ENCODE data around the gene PRKCA.
"Not testable (repeated sequence)": the region's sequence is repeated elsewhere in the genome, so short reads cannot be mapped to it uniquely, and the experiment has no call there.

PRKCA gene

DNA sequence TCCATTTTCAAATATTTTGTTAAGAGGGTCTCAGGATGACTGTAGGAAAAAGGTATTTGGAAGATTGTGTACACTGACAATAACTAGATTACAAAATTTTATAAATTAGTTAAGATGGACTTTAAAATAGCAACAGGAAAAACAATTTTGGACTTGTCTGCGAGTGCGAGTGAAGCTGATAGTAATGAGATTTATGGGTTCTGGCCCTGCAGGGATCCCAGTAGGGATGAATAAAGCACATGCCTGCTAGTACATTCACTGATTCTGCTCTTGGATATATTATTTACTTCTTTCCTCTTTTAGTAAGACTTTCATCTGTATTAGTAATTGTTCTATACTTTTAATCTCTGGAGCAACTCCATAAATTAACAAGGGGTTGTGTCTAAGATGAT, 28.2 kb downstream of the PRKCA start:
- no peak for DNase-seq

DNA sequence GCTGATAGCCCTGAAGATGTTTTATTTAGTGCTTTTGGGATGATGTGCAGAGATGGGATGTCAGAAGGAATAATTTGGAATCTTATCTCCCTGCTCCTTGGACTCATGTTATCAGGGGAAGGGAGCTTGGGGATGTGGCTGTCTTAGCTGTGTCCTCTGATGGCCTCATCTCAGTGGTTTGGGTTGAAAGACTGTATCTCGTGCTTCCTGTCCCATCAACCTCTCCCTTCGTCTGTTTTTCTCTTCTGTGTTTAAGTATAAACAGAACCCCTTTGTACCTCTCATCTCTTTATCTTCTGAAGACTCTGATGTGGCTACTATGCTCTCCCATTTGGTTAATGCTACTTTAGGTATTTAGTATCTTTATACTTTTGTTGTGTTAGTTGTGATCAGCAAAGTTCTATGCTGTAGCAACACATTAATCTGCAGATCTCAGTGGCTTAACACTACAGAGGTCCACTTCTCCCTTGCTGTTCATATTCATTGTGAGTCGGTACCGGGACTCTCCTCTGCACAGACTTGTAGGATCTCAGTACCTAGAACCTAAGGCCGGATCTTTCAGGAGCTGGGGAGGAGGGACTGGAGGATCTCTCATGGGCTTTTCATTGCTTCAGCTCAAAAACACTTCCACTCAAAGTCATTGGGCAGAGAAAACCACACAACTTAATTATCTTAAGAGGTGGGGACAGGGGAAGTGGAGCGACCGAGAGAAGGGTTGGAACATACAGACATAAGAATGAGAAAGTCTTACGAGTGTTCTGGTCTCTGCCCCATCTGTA, 28.8 kb downstream of the PRKCA start:
- DNase-seq = no peak

DNA sequence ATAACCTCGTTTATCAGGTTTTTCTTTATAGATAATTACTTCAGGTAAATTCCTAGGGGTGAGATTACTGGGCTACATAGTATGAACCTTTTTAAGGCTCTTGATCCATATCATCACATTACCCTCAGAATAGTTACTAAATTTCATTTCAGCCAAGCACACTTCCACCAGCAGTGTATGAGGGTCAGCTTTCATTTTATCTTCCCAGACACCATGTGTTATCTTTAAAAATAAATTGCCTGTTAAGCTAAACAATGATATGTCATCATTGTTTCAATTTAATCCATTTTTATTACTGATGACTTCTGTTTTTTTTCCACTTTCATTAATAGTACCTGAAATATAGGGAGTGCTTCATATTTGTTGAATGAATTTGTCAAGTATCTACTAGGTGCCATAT, 33.4 kb downstream of the PRKCA start:
- DNase-seq = no peak

DNA sequence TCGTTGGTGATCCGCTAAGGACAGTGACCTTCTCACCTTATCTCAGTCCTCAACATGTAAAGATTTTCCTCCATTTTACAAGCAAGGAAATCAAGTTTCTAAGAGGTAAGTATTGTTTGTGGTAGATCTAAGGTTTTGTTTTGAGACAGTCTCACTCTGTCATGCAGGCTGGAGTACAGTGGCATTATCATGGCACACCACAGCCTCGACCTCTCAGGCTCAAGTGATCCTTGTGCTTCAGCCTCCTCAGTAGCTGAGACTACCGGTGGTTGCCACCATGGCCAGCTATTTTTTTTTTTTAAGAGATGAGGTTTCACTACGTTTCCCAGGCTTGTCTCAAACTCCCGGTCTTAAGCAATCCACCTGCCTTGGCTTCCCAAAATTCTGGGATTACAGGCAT, 34.9 kb downstream of the PRKCA start:
- no peak for DNase-seq

DNA sequence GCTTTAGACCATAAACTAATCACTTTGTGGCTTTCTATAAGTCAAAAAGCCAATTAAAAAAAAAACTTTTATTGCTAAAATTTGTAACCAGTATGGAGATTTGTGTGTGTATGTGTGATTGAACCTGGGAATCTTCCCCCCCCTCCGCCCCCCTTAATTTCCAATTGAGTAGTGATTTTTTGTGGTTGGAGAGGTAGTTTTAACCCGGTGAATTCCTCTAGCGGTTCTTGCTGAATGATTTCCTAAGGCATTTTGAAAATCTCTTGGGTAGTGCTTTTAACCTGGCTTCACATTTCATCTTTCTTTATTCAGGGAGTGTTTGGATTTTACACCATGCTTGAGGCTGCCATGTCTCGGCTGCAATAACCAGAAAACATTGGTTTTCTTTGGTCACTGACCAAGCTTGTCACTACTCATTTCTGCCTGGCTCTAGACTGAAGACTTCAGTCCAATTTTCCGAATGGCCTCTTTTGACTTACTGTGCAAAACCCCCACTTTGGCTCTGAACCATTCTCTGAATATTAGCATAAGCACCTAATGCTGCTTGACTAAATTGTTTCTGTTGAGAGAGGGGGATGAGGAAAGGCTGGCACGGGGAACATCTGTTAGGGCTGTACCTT, 35.6 kb downstream of the PRKCA start:
- peak; percentile 72 for DNase-seq

DNA sequence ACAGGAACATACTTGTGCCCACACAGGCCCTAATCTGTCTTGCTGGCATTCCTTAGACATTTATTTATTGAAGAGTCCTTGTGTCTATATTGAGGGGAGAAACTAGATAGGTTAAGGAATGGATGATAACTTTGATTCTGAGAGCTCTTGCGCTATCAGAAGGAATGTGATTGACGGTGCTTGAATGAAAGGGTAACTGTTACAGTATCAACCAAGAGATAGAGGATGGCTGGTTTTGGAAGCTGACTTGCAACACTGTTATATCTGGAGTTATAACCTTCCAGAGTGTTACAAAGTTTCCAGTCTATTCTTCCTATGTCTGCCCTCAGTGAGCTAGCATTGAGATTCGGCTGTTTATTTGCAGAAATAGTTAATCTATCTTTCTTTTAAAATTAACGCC, 36.5 kb downstream of the PRKCA start:
- no peak for DNase-seq

DNA sequence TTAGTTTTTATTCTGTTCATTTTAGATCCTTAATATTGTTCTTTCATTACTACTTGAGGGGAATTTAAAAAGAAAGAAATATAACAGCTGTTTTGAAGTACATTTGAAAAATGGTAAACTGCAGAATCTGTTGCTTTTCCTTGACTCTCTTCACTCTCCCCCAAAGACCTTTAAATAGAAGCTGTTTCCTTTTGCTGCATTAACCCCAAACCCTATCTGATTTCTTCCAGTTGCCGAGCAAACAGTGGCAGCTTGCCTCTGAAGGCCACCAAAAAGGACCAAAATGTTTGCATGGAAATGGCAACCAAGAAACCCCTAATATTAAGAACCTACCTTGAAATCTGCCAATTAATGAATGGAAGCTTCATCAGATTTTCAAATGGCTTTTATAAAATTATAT, 37.1 kb downstream of the PRKCA start:
- peak; percentile 23 for DNase-seq

DNA sequence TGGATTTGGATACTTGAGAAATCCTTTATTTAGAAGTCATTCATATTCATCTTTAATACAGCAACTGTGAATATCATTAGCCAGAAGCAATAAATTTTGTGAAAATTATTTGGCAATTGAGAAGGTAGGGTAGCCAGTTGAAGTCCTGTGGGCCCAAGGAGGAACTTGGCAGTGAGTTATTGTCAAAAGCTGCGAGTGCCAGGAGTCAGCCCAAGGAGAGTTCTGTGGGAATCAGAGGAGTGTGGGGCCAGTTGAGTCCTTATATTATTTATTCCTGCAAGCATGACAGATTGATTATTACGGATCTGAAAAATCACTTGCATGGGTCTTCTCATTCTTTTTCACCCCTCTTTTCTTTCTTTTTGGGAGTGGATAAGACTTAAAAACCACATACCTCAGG, 38.3 kb downstream of the PRKCA start:
- DNase-seq = no peak

DNA sequence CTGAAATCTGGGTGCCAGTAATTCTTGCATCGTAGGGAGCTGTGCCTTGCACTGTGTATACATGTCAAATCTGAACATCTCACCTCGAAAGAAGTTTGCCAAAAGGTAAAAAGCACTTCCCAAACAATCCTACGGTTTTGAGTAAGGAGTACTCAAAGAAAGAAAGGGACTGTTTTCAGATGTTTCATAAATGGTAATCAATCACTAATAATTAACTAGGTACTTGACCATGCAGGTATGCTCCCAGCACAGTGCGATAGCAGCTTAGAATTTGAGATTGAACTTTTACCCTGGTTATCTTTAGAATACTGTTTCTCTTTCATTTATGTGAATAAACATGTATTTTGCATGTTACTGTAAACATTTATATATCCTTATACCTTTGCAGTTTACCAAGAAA, 39.0 kb downstream of the PRKCA start:
- no peak for DNase-seq

DNA sequence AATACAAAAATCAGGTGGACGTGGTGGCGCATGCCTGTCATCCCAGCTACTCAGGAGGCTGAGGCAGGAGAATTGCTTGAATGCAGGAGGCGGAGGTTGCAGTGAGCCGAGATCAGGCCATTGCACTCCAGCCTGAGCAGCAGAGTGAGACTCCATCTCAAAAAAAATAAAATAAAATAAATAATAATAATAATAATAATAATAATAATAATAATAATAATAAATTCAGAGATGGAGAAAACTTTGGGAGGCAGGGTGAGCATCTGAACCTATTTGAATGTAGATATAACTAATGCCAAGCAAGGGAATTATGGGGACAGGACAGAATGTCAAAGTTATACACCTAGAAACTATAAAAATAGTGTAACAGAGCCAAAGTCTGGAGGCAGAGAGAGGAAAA, 39.9 kb downstream of the PRKCA start:
- not testable (repeated sequence) for DNase-seq

DNA sequence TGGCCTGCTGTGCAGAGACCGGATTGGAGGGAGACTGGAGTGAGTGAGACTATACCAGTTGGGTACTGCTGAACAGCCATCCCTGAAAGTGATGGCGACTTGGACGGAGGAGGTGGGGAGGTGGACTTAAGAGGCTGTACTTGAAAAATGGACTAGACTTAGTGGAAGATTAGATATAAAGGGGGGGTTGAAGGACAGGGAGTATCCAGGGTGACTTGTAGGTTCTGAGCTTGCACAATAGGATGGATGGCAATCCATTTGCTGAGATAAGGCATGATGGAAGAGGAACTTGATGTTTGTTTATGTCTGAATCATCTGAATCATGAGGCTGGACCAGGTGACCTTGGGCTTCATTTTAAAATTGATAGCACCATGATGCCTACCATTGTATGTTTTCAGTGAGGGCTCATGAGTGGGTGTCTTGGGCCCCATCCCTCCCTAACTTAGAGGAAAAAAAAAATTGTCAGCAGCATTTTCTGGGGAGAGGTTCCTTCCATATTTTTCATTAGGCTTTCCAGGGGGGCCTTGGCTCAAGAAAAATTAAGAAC, 41.2 kb downstream of the PRKCA start:
- DNase-seq = peak; percentile 17

DNA sequence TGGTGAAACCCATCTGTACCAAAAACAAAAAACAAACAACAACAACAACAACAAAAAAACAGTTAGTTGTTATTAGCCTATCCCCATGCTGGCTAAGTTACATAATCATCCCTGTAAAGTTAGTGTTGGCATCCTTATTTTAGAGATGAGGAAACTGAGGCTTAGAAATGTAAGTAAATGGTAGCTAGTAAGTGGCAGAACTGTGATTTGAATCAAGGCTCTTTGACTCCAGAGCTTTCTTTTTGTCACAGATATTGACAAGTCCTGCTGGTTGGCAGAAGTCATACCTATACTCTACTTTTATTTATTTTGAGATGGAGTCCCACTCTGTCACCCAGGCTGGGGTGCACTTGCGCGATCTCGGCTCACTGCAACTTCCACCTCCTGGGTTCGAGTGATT, 42.1 kb downstream of the PRKCA start:
- no peak for DNase-seq

DNA sequence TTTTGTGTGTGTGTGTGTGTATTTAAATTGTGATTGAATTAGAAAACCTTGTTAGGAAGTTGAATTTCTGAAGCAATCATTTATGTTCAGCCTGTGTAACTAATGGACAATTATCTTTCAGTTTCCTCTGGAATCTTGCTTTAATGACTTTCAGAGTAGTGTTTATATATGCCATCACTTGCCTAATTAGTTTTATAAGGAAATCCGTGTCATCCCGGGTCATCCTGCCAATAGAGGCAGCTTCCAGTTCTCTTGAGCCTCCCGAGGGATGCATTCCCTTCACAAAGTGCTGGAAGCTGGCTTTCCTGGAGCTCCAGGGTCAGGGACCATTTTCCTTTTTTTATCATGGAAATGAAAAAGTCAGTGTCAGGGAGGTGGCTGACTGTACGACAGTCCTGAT, 42.9 kb downstream of the PRKCA start:
- DNase-seq = peak; percentile 67

DNA sequence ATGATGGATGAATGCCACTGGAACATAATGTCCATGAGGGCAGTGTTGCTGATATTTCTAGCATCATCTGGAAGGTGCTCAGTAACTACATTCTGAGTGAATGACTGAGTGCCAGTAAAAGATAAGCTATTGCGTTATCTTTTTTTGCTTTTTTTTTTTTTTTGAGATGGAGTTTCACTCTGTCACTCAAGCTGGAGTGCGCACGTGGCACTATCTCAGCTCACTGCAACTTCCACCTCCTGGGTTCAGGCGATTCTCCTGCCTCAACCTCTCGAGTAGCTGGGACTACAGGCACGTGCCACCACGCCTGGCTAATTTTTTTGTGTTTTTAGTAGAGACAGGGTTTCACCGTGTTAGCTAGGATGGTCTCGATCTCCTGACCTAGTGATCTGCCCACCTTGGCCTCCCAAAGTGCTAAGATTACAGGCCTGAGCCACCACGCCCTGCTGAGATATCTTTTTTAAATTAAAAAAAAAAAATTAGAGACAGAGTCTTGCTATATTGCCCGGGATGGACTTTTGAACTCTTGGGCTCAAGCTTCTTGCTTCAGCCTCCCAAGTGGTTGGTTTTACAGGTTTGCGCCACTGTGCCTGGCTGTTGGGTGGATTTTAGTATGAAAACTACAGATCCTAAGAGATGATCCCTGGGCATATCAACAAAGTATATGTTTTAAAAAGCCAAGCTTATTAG, 43.7 kb downstream of the PRKCA start:
- not testable (repeated sequence) for DNase-seq

DNA sequence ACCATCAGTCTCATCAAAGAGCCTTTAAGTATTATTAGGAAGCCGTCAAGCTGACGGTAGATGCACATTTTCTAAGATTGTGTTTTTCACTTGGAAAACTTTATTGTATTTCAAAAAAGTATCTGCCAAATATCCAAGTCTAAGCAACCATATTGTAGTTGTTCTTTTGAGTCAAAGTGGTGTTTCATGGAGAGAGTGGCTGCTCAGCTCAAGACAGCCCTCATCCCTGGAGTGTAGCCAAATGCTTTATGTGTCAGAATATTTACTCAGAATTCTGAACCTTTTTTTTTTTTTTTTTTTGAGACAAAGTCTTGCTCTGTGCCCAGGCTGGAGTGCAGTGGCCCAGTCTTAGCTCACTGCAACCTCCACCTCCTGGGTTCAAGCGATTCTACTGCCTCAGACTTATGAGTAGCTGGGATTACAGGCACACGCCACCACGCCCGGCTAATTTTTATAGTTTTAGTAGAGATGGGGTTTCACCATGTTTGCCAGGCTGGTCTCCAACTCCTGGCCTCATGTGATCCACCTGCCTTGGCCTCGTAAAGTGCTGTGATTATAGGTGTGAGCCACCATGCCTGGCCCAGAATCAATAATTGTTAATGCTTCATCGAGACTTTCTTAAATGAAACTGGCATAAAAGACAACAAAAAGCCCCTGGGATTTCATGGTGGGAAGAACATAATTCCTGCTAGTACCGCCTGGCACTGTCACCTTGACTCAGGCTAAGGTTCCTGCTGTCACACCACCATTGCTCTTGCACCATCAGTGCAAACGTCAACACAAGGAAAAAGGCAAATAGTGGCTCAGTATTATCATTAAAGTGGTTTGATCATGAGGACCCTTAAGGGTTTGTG, 45.5 kb downstream of the PRKCA start:
- DNase-seq = peak; percentile 96

DNA sequence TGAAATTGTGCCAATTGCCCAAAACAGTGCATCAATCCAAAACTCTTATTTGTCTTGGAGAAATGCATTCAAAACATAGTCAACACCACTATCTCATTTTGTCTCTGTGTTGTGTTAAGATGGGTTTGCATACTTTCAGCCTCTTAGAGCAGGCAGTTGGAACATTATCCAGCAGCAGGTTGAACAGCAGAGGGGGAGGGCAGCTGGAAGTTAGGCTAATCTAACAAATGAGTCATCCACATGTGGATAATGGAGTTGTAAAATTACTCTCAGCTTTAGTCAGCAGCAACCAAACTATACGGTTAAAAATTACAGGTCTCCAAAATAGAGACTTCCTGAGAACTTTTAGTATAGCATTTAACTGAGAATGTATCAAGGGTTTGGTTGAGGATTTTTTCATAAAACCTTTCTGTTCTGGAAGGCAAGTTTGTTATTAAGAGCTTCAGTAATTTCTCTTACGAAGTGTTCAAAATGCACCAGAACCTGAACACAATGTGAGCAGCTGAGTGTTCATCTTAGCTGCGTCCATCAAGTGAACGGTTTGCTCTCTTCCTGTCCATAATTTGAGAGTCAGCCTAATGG, 46.3 kb downstream of the PRKCA start:
- DNase-seq = peak; percentile 91

DNA sequence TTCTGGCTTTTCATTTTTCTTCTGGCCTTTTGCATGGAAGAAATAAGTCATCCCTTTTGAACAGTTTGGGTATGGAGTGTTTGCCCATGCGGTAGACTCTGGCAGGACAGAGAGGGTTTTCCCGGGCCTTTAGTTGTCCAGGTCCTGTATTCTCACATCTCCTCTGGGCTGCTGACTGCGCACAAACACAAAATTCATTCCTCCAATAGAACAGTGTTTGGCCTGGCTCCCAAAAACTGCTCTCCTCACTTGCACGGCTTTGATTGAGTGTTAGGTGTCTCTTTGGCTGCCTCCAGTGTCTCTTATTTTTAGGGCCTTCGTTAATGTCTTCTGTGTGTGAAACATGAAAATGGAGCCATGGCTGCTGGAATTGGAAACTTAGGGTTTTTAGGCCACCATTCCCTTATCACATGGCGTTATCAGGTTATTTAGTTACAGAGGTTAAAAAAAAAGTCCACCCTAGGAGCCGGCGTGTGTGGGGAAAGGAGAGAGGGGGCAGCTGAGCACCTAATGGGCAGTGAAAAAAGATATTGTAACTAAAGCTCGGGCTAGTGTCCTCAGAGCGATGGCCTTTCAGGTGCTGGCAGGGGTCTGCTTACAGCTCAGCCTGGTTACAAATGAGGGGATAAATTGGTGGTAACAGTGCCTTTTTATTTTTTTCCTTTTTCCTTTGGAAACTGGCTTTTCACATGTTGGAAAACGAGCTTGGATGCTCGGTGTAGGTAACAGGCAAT, 47.3 kb downstream of the PRKCA start:
- peak; percentile 50 for DNase-seq

DNA sequence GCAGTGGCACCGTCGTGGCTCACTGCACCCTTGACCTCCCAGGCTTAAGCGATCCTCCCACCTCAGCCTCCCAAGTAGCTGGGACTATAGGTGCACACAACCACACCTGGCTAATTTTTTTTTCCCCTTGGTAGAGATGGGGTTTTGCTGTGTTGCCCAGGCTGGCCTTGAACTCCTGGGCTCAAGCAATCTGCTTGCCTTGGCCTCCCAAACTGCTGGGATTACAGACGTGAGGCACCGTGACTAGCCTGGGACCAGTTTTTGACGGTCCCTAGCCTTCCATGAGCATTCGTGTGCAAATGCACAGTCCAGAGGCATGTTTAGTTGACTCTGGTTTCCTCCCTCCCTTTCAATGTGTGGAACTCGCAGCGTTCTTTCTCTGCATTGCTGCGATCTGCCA, 48.2 kb downstream of the PRKCA start:
- not testable (repeated sequence) for DNase-seq

DNA sequence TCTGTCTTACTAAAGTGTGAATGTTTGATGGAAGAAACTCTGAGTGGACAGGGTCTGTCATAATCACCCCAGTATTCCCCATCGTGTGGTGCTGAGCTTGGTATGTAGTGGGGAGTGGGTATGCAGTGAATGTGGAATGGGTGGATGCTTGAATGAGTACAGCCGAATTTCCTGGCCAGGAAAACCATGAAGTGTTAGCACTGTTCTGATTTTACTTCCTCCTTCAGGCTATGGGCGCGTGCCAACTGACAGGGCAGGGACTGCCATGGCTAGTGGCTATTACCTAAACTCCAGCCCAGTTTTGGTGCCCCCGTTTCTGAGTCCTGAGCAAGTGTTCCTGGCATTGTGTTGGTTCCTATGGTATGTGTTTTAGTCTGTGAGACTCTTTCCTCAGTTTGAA, 48.6 kb downstream of the PRKCA start:
- DNase-seq = peak; percentile 53

DNA sequence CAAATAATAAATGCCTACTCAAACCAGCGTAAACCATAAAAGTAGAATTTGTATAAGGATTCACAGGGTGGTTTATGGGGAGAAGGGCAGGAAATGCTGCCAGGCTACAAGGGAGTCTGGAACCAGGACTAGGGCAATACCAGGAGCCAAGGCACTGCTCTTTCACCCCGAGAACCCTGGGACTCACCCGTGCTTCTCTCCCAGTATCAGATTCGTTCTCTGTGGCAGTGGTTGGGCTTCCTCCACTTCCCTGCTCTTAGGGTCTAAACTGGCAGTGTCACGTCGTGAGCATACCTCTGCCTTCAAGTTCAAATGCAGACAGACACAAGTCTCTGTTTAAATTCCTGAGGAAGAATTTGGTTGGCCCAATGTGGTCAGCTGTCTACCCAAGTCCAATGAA, 49.3 kb downstream of the PRKCA start:
- DNase-seq = no peak

DNA sequence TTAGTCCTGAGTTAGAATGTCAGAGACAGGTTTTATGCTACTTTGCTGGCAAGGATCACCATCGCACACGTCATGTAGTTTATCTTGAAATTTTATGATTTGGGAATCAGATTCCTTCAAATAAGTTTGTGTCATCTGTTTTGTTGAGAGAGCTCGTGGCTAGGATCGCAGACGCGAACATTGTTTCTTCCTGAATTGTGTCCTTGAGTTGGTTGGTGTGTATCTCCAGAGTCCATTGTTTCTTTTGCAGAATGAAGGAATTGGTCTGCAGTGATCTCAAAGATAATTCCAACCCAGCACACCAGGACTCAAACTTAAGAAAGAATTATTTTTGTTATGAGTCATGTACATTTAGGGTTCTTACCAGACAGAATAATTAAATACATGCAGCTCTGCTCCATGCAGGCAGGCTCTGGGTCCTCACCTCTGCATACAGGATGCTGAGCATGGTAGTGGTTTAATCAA, 51.6 kb downstream of the PRKCA start:
- no peak for DNase-seq

DNA sequence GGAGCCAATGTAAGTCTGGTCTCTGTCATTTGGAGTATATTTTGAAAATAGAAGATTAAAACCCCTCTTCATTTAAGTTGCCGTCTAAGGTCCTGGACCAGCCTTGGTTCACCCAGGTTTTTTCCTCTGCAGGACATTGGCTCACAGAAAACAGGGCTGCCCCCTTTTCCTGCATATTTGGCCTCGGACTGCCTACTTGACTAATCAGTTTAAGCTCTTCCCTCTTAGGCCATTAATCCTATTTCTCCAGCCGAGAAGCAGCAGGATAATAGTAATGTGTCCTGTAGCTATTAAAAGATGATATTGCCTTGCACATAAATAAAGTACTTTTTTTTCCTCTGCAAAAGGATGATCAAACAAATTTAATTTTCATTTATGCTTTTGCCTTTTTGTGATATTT, 52.1 kb downstream of the PRKCA start:
- no peak for DNase-seq

Measured in NCI-H69 (cell line).